ENCODE results near the gene POLR3A.

GRCh38 chr10:78035025-78035424 is 5.7 kb upstream of the POLR3A start:
- TF ChIP-seq CTCF (conservative IDR thresholded peaks at IDR 0.05 in 1 of 2, IDR thresholded peaks at IDR 0.05 in 1 of 2; ENCODE audit: low read depth in 1 of 2, low read length in 2 of 2): no peak
- TF ChIP-seq EZH2 (IDR thresholded peaks at IDR 0.05; ENCODE audit: low read length, missing control alignments): no peak

All from fibroblast of lung (primary cell).